GM21390 (cell line): Measurements from ENCODE around the gene ESR1.
A peak's percentile ranks its signal among the peaks of the same experiment; 100 is the strongest.

ENCODE experiments used
- ATAC-seq: cut with Tn5 transposase; IDR thresholded peaks from one replicate; pipeline ENCODE4 v1.9.1; 2021; ENCODE audit not compliant: unreplicated experiment

ESR1 gene

GRCh38 chr6:151807513-151808370, at the start of gene ESR1:
Gene ESR1 (plus strand): TSS chr6:151807682. CDS start chr6:151807913, 231 bp downstream.
- ATAC-seq: no peak

DNA sequence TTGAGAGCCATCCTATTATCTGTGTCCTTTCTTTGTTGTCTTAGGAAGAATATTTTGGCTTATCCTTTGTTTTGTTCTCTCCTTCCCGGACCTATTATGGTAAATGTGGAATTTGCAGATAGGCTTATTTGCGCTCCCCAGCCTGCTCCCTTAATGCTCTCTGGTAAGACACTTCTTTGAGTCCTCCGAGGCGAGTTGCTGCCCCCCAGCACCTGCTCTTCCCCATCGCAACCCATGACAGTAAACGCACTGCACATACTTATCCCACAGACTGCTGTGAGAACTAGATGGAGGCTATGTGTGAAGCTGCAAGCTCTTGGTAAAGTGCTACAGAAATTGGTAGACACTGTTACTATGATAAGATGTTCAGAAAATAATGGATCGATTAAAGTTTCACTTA, 47.0 kb upstream of the ESR1 start:
- ATAC-seq: no peak

DNA sequence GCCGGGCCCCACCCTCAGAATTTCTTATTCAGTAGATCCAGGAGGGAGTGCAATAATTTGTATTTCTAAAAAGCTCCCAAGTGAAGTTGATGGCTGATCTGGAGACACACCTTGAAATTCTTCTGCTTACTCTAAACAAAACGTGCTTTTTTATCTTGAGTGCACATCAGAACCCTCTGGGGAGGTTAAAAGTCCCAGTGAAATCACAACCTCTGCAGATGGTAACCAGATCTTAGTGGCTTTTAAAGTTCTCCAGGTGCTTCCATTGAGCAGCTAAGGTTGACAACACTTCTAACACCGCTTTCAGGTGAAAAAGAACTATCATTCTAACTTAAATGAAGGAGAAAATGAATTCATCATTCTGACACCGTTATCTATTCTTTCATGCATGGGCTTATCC, 45.6 kb upstream of the ESR1 start:
- ATAC-seq: no peak

- ATAC-seq: no peak
Measured at GRCh38 chr6:151762817-151763216, 44.7 kb upstream of the ESR1 start.

DNA sequence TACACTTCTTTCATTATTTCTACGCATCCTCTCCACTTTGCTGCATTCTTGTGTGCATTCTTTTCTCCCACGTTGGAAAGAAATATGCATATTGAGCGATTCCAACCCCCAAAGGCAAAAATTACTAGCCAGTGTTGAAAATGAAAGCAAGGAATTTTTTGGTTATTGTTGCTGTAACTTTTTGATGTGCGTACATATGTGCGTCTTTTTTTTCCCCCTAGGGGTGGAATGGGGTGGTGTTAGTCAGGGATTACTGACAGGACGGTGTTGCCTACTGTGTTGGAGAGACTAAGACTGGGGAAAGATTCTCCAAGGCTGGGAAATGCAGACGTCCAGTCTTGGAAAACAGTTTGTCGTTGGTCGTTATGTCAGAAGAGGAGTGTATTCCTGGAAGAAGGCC, 44.2 kb upstream of the ESR1 start:
- ATAC-seq: no peak

- ATAC-seq: peak; percentile 77
Measured at GRCh38 chr6:151763938-151764680, 43.4 kb upstream of the ESR1 start.

GRCh38 chr6:151765444-151765886, 42.0 kb upstream of the ESR1 start:
- ATAC-seq: peak; percentile 61

DNA sequence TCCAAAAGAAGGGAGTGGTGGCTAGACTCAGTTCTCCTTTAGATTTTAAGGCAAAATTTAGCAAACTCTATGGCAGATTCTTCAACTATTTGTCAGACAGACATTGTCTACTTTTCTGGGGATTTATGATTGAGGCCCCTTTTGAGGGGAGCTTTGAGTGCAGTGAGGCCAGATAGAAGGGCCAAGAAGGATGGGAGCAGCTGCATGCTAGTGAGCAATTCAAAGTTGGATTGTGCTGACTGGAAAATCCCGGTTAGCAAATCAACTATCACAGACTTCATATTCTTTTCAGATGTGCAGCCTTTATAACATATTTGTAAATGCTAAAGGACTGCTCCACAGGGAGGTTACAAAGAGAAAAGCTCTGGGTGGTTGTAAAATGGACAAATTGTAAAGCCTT, 35.0 kb upstream of the ESR1 start:
- no peak for ATAC-seq

- no peak for ATAC-seq
Measured at GRCh38 chr6:151773382-151773781, 34.1 kb upstream of the ESR1 start.

- no peak for ATAC-seq
Measured at GRCh38 chr6:151782560-151782959, 24.9 kb upstream of the ESR1 start.

- ATAC-seq: no peak
Measured at GRCh38 chr6:151783692-151784091, 23.8 kb upstream of the ESR1 start.

GRCh38 chr6:151784441-151785214, 22.9 kb upstream of the ESR1 start:
- ATAC-seq: no peak

DNA sequence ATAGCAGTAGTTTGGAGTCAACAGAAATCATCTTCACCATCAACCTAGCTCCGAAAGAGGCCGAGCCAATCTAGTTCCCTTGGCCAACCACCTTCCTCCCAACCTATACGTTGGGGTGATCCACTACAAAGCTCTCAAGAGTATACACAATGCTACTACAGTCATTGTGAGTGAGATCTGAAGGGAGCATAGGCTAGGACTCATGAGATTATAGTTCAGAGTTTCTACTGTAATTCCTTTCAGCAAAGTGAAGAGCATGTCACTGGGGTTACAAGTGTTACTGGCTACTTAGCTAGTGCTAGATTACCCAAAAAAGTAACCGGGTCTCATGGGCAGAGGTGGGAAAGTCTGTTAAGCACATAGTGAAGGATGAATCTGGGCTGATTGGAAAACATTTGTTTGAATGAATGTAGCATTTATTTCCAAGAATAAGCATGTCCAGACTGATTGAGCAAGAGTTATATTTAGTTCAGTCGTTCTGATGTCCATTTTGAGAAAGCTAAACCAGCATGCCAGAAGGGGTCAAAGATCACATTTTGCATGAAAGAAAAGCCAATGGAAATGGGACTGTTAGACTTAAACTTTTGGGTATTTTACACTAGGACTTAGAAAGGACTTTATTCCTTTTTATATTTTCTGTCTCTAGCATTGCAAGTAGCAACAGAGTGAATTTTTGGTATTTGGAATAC, 10.5 kb upstream of the ESR1 start:
- ATAC-seq: no peak

DNA sequence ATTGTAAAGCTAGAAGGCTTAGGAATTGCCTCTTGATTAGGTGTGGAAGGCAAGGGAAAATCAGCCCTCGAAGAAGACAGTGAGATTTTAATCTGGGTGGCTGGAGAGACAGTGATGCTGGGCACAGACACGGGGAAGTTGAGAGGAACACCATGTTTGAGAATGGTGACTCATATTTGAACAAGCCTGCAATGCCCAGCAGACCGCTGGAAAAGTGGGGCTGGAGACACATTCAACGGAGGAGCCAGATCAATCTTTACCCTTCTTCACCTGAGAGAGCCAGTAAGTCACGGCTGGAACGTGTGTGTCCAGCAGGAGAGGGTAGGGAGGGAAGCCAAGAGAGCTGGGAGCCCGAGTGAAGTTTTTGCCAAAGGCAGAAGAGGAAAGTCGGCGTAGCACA, 3.7 kb upstream of the ESR1 start:
- ATAC-seq: no peak

DNA sequence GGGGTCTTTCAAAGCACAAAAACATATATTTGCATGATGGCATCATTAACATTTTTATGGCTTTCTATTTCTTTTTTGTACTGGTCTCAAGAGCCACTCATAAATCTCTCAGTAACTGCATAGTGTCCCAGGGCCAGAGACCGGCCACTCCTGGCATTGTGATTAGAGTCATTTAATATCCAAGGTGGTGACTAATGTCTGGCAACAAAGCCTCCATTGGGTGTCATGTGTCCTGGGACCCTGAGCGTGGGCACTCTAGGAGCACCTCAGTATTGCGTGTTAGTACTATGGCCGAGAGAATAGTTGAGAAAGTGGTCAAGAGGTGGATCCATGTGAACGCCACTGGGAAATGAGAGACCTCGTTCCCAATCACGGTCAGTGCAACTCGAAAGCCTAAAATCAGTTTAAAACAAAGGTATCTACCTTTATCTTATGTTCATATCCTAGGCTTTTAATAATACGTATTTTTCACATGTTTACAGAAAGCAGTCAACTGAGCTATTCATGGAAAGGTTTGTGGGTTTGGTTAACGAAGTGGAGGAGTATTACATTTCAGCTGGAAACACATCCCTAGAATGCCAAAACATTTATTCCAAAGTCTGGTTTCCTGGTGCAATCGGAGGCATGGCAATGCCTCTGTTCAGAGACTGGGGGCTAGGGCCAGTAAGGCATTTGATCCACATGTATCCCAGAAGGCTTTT, 2.7 kb upstream of the ESR1 start:
- ATAC-seq: no peak

GRCh38 chr6:151805286-151805840, 2.1 kb upstream of the ESR1 start:
- no peak for ATAC-seq

- no peak for ATAC-seq
Measured at GRCh38 chr6:151806757-151807512, 547 bp upstream of the ESR1 start.

GRCh38 chr6:151808371-151809241, 1.1 kb downstream of the ESR1 start:
- ATAC-seq: no peak
